ENCODE data around the gene ARL15.
A peak's percentile ranks its signal among the peaks of the same experiment; 100 is the strongest.
"Not testable (repeated sequence)": the region's sequence is repeated elsewhere in the genome, so short reads cannot be mapped to it uniquely, and the experiment has no call there.

The ARL15 gene

GRCh38 chr5:53983568-53984460, 326.6 kb downstream of the ARL15 start:
- no peak for DNase-seq (ENCODE audit: low spot score)

GRCh38 chr5:53982319-53982718, 328.1 kb downstream of the ARL15 start:
- not testable (repeated sequence) for DNase-seq (ENCODE audit: low spot score)

GRCh38 chr5:53980061-53980460, 330.3 kb downstream of the ARL15 start:
- no peak for DNase-seq (ENCODE audit: low spot score)

- DNase-seq (ENCODE audit: low spot score): no peak
Observed at GRCh38 chr5:53974021-53974420, 336.4 kb downstream of the ARL15 start.

DNA sequence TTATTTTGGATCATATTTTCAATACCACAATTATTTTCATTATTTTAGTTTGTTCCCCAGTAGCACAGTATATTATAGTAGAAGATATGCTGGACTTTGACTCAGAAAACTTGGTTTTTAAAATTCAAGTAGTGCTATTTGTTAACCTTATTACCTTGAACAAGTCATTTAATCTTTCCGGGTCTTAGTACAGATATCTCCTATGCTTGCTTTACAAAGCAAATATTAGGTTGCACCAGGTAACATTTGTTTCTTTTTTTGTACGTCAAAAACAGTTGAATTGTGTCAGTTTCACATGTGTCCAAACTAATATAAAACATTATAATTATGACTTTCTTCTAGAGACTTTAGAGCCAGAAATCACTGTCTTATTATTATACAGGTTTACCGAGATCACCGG, 338.1 kb downstream of the ARL15 start:
- DNase-seq (ENCODE audit: low spot score): no peak

DNA sequence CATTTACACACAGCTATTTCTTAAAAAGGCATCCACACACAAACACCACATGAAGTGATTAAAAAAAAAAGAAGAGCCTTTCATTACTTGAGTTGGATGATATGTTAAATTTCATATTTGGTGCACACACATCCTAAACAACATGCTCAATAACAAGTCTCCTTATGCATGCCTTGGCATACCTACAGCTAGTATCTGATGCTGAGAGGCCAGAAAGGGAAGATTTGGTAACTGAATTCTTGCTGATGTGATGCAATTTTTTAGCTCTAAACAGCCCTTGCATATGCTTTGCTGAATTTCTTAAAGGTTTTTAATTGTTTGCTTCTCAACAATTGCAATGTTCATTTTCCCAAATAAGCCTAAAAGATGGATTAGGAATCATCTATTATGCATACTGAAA, 338.8 kb downstream of the ARL15 start:
- DNase-seq (ENCODE audit: low spot score): no peak

GRCh38 chr5:53971131-53971530, 339.2 kb downstream of the ARL15 start:
- DNase-seq (ENCODE audit: low spot score): no peak

DNA sequence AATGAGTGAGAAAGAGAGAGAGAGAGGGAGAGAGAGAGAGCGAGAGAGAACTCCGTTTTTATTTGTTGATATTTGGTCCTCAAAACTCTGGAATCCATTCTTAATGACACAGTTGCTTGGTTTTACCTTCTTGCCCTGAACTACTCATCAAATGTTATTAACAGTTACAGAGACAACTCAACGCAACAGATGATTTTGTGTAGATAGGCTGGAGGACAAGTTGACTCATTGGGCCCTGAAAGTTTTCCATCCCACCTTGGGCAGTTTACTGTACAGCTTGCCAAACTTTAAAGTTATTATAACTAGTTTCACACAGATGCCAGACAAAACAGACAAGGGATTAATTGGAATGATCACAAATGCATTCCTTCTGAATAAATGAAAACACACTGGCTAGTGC, 339.9 kb downstream of the ARL15 start:
- DNase-seq (ENCODE audit: low spot score): no peak

- no peak for DNase-seq (ENCODE audit: low spot score)
Observed at GRCh38 chr5:53969176-53969730, 341.1 kb downstream of the ARL15 start.

- no peak for DNase-seq (ENCODE audit: low spot score)
Observed at GRCh38 chr5:53965459-53965858, 344.9 kb downstream of the ARL15 start.

DNA sequence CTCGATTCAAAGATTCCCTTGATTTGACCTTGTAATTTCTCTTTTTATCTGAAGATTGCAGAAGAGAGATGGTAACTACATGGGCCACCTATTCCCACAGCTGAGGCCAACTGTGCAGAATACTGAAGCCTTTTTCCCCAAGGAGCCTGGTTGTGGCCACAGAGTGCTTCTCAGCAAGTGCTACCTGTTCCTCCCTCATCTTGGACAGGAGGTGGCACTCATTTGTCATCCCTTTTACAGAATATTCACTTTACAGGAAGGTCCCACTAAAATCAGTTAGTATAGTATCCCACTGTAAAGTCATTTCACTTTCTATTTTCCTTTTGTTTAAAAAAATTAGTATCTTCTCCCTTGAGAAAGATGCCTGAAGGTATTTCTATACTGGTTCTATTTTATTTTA, 346.4 kb downstream of the ARL15 start:
- DNase-seq (ENCODE audit: low spot score): no peak

DNA sequence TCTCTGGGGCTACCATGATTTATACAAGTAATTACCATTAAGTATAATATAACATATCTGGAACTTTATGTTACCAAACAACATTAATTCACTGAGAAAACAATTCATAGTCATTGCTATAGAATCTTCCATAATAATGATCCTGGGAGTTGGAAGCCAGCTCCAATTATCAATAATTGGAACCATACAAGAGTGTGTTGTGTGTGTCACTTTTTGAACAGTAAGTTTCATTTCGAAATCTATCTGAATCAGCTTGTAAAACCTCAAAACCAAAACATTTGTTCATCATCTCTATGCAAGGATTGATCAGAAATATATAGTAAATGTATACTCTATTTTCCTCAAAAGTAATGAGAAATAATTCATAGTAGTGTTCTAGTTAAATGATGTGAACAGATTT, 348.1 kb downstream of the ARL15 start:
- no peak for DNase-seq (ENCODE audit: low spot score)

GRCh38 chr5:53956632-53957031, 353.7 kb downstream of the ARL15 start:
- no peak for DNase-seq (ENCODE audit: low spot score)

DNA sequence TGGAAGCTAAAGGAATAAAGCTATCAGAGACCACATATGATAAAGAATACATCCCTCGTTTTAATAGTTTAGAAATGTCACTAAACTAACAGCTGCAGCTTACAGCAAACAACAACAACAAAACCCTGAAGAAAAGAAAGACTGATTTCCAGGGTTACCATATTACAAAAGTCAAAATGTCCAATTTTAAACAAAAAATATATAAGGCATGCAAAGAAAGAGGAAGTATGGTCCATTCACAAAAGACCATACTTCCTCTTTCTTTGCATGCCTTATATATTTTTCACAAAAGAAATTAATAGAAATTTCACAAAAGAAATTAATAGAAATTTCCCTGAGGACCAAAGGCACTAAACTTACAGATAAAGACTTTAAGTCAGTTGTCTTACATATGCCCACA, 354.2 kb downstream of the ARL15 start:
- DNase-seq (ENCODE audit: low spot score): no peak

DNA sequence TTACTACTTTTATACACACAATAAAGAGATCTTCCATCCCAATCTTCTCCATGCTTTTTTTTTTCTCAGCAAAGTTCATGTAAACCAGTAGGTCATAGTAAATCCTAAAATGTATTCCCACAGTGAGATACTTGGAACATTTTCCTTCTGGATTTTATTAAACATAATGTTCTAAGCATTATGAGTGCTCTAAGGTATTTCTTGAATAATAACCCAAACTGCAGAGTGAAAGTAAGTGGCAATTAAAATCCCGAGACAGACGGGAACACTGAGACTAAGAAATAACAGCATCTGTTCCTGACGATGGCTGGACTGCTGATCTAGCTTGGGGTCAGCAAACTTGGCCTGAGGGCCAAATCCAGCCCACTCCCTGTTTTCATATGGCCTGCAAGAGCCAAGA, 359.8 kb downstream of the ARL15 start:
- no peak for DNase-seq (ENCODE audit: low spot score)

- no peak for DNase-seq (ENCODE audit: low spot score)
Observed at GRCh38 chr5:53948598-53948997, 361.8 kb downstream of the ARL15 start.

- no peak for DNase-seq (ENCODE audit: low spot score)
Observed at GRCh38 chr5:53946405-53947100, 363.8 kb downstream of the ARL15 start.

DNA sequence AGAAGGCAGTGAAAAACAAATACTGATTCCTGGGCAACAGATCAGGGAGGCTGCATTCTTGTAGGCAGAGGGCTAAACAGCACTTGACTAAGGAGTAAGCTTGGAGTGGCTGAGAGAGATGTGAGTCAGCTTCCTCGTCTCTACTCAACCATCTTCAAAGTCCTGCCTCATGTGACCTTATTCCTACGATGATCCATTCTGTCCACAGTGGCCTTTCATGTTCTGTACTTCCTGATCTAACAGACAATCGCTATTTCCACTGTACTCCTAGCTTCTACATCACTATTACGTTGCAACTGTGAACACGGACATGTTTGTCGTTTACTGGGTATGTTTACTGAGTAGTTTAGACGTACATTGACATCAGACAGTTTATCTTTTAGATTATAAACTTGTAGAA, 365.4 kb downstream of the ARL15 start:
- peak; percentile 28 for DNase-seq (ENCODE audit: low spot score)

DNA sequence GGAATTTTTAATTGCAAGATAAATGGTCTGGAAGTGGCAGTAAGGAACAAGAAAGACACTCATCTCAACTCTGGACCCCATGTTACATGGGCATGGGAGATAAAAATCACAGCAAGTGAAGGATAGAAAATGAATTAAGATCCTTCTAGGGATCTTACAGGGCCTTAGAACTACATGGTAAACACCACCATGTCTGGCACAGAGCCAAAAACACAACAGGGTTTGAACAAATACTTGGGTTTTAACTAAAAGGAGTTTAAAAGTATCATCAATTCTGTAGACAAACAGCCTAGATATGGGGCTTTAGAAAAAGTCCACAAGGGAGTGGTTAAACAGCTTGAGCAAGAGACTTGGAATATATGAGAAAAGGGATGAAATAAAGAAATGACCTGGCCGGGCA, 366.4 kb downstream of the ARL15 start:
- DNase-seq (ENCODE audit: low spot score): no peak

- no peak for DNase-seq (ENCODE audit: low spot score)
Observed at GRCh38 chr5:53942724-53943123, 367.6 kb downstream of the ARL15 start.

GRCh38 chr5:53940921-53941320, 369.5 kb downstream of the ARL15 start:
- DNase-seq (ENCODE audit: low spot score): no peak

DNA sequence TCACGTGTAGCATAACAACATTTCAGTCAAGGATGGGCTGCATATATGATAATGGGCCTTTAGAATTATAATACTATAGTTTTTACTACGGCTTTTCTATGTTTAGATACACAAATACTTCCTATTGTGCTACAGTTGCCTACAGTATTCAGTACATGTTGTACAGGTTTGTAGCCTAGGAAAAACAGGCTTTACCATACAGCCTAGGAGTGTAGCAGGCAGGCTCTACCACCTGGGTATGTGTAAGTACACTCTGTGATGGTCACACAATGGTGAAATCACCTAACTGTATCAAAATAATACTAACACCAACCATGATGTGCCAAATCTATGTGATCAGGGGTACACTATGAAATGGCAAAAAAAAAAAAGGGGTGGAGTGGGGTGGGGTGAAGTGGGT, 372.9 kb downstream of the ARL15 start:
- no peak for DNase-seq (ENCODE audit: low spot score)

Data from kidney capillary endothelial cell (primary cell).